Putamen (tissue), 1 donor: Measurements from ENCODE around the gene THSD7B.

Experiments
- DNase-seq: peaks from one replicate; pipeline ENCODE4 v3.0.0-alpha.2; 2016; ENCODE audit warnings: low spot score

Gene THSD7B

DNA sequence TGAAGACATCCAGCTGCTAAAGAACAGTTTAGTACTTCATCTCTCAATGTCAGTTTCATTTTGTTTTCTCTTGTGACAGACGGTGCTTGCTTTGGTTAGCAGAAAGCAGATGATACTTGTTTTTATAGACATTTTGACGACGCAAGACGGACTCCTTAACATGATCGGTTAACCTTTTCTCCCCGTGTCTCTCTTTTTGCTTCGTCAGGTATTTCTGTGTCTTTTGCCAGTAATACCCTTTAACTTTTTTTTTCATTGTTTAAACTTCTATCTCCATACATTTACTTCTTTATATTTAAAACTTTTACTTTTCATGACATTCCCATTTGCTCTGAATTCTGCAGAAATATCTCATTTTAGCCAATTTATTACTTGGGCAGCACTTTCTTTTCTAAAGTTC is 57.9 kb downstream of the THSD7B start:
- DNase-seq, result no peak

GRCh38 chr2:136828162-136828561 is 62.8 kb downstream of the THSD7B start:
- no peak for DNase-seq

DNA sequence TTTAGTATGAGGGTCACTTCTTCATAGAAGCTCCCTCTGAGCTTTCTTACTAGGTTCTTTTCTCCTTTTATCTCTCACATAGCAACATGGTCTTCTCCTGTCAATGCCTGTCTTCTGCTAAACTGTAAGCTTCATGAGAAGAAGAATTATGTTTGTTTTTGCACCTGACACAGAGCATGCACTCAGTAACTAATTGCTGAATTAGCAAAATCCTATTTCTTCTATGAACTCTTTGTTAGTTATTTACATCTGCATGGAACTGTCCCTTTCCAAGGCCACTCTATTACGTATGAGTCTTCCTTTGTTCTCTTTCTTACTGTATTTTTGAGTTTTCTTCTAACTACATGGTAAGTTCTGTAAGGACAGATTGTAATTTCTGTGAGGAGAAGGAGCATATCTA is 63.4 kb downstream of the THSD7B start:
- no peak for DNase-seq

GRCh38 chr2:136844546-136844945 is 79.2 kb downstream of the THSD7B start:
- no peak for DNase-seq

GRCh38 chr2:136858656-136859055 is 93.3 kb downstream of the THSD7B start:
- no peak for DNase-seq

DNA sequence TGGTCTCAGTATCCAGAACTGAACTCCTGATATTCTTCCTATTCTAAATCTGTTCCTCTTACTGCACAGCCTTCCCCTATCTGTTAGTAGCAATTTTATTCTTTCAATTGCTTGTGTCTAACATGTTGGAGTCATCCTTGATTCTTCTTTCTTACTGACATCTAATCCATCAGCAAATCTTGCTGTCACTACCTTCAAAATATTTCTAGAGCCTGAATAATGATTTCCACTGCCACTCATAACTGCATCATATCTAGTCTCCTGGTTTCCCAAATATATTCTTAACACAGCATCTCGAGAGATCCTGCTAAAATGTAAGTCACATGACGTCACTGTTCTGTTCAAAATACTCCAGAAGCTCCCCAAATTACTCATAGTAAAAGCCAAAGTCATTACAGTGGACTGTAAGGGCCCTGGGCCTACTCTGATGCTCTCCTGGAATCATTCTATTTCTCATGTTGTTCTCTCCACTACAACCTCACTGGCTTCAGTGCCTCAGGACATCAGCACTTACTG is 95.2 kb downstream of the THSD7B start:
- no peak for DNase-seq

- no peak for DNase-seq
Observed at GRCh38 chr2:136863468-136863867, 98.1 kb downstream of the THSD7B start.

- DNase-seq, result no peak
Observed at GRCh38 chr2:136863874-136864273, 98.5 kb downstream of the THSD7B start.

- DNase-seq, result no peak
Observed at GRCh38 chr2:136871424-136871823, 106.1 kb downstream of the THSD7B start.

DNA sequence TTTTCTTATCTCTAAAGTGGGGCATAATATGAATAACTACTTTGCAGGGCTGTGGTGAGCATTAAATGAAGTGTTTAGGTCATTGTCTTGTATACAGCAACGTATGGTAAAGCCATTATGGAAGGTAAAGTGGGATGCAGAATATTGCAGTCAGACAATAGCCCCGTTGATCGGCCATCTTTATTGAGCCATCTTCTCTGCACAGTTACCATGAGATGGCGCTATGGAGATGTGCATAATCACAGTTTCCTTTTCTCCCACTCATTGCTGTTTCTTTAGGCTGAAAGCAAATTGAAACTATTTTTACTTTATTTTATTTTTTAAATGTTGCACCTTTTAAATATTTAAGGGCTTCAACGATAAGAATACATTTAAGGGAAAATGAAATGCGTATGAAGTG is 108.9 kb downstream of the THSD7B start:
- no peak for DNase-seq

- DNase-seq, result no peak
Observed at GRCh38 chr2:136891100-136891499, 125.8 kb downstream of the THSD7B start.

GRCh38 chr2:136894007-136894634 is 128.8 kb downstream of the THSD7B start:
- DNase-seq, result no peak

DNA sequence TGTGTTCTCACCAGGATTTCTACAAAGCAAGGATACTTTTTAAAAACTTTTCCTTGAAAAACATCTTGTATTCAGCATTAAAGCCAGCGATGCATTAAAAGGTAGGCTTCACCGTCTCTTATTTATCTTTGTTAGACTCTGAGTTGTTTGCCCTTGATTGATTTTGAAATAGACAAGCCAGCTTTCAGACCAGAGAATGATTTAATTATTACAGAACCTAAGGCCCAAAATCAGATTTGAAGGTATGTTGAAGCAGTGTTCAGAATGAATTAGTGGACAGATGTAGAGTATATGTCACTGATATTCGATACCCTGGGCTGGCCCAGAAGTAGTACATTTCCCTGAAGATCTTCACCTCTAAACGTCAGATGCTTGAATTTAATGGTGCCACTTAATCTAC is 136.4 kb downstream of the THSD7B start:
- DNase-seq, result no peak

DNA sequence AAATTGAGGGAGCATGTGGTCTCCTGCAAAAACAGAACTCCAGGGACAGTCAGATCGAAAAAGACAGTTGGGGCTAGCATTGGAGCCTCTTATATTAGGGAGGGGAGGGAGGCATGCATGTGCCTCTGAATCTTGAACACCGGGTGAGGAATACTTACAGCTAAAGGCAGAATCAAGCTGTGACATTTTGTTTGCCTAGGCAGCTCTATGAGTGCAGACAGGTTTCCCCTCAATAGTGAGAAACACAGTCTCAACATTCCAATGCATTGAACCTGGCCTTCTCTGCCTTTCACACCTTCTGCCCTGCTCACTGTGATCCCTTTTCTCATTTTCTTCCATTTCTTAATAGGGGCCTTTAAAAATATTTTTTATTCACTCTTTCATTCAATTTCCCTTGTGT is 140.4 kb downstream of the THSD7B start:
- DNase-seq, result no peak

GRCh38 chr2:136909777-136910176 is 144.4 kb downstream of the THSD7B start:
- DNase-seq, result no peak

- DNase-seq, result no peak
Observed at GRCh38 chr2:136916131-136916530, 150.8 kb downstream of the THSD7B start.

GRCh38 chr2:136917411-136917881 is 152.1 kb downstream of the THSD7B start:
- no peak for DNase-seq

- no peak for DNase-seq
Observed at GRCh38 chr2:136919682-136920081, 154.3 kb downstream of the THSD7B start.

- no peak for DNase-seq
Observed at GRCh38 chr2:136920652-136921333, 155.4 kb downstream of the THSD7B start.

DNA sequence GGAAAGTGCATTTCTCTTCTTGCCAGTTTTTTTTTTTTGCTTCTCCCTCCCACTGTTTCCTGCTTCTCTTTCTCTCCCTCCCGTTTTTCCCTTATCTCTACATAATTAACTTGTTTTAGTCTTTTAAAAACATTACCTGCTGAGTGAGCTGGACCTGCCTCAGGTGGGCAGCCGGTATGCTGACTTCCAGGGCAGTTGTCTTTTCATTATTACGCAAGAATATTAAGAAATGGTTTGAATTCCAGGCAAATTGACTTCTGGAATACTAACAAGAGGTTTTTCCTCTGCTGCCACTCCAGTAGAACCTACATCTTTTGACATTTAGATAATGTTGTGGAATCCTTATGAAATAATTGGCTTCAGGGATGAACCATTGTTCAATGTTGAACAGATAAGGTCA is 161.8 kb downstream of the THSD7B start:
- no peak for DNase-seq

DNA sequence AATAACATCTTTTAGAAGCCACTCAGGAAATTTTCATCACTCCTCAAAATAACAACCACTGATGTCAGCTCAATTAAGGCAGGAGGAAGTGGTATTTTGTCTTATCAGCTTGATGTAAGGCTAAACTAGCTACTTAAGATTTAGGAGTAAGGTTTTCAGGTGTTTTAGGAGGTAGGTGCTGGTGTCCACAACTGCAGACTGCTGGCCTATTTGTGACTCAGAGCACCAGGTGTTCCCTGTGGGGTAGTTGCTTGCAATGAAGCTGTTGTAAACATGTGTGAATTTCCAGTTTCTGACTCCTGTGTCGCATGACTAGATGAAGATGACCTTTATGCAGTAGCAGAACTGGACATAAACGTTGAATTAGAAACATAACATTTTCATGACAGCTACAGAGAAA is 164.2 kb downstream of the THSD7B start:
- DNase-seq, result no peak

GRCh38 chr2:136932700-136933099 is 167.4 kb downstream of the THSD7B start:
- DNase-seq, result no peak

DNA sequence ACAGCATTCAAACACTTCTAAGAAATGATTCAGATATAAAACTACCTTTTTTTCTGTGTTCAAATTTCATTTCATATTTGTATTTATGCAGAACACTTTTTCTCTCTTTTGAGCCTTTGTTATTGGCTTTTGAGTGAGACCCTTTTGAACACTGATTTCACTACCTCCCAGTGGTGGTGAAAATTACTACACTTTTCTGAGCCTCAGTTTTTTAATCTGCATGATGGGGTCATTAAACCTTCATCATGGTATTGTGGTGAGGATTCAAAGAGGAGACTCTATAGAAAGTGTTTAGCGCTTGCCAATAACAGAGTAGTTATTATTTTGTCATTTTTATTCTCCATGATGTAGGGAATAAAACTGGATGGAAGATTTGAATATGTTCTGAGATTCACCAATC is 169.8 kb downstream of the THSD7B start:
- DNase-seq, result no peak

GRCh38 chr2:136956050-136956449 is 190.7 kb downstream of the THSD7B start:
- DNase-seq, result no peak
